SK-N-SH (cell line): ENCODE measurements around the gene MYBPC3. TPM values are rescaled to one million over a fixed set of nuclear protein-coding genes. Genes with fewer than 3 reads are reported as not detected.
A peak's percentile ranks its signal among the peaks of the same experiment; 100 is the strongest.

ENCODE experiments used
- CTCF ChIA-PET: fragments of 300-600, 350-600 bp; formaldehyde crosslinking; extraction: SDS; loops from one replicate; lab custom pipeline; 2021; lab: Yijun Ruan, JAX
- POLR2A ChIA-PET: fragments of 350-600 bp; sonication (Branson Sonifier 250); formaldehyde crosslinking; extraction: SDS; loops from one replicate; lab custom pipeline; 2020; ENCODE audit warnings: antibody characterized with exemption, inconsistent platforms; lab: Yijun Ruan, JAX
- DNase-seq: peaks from one replicate; pipeline ENCODE4 v3.0.0; 2012
- H2AFZ ChIP-seq: fragments of 200-600 bp; sonication (generic); 2 replicates; pipeline ENCODE4 v1.8.1; 2016; ENCODE audit warnings: antibody characterized with exemption, mild to moderate bottlenecking, low read depth
- H3F3A ChIP-seq: fragments of 200-600 bp; sonication (generic); replicated peaks from 2 replicates; pipeline ENCODE3; 2016; ENCODE audit warnings: antibody characterized with exemption, mild to moderate bottlenecking; ENCODE audit not compliant: insufficient read depth
- H3K27ac ChIP-seq, 2 experiments: fragments of 200-500 bp in 1 of 2; fragments of 200-600 bp in 1 of 2; sonication (Bioruptor generic) in 1 of 2; sonication (generic), shearing (Covaris generic) in 1 of 2; 2 replicates each; pipeline versions ENCODE4 v1.5.1 to v1.6.1; 2014 to 2016; ENCODE audit warnings: low read depth in 2 of 2, inconsistent platforms in 1 of 2, low read length in 1 of 2, mild to moderate bottlenecking in 1 of 2, mixed read lengths in 1 of 2
- H3K27me3 ChIP-seq: fragments of 200-600 bp; sonication (generic), shearing (Covaris generic); 2 replicates; pipeline ENCODE4 v1.6.1; 2016; ENCODE audit warnings: mixed run types; ENCODE audit not compliant: insufficient read depth
- H3K36me3 ChIP-seq, 2 experiments: fragments of 200-500 bp in 1 of 2; fragments of 200-600 bp in 1 of 2; sonication (Bioruptor generic) in 1 of 2; sonication (generic) in 1 of 2; replicated peaks in 1 of 2; 2 replicates each; pipeline versions ENCODE3 to v1.5.1; 2014 to 2016; ENCODE audit warnings: low read length in 1 of 2, mild to moderate bottlenecking in 1 of 2; ENCODE audit not compliant: insufficient read depth in 2 of 2, control insufficient read depth in 1 of 2
- H3K4me1 ChIP-seq, 2 experiments: fragments of 200-500 bp in 1 of 2; fragments of 200-600 bp in 1 of 2; sonication (Bioruptor generic) in 1 of 2; sonication (generic), shearing (Covaris generic) in 1 of 2; 2 replicates each; pipeline versions ENCODE4 v1.5.1 to v1.6.1; 2014 to 2016; ENCODE audit warnings: low read depth in 1 of 2, low read length in 1 of 2, mixed run types in 1 of 2; ENCODE audit not compliant: insufficient read depth in 2 of 2, control insufficient read depth in 1 of 2
- H3K4me2 ChIP-seq: fragments of 200-600 bp; sonication (generic), shearing (Covaris generic); 2 replicates; pipeline ENCODE4 v1.6.1; 2017; ENCODE audit warnings: mixed run types
- H3K4me3 ChIP-seq, 2 experiments: fragments of 200-500 bp in 1 of 2; fragments of 200-600 bp in 1 of 2; sonication (Bioruptor generic) in 1 of 2; sonication (generic), shearing (Covaris generic) in 1 of 2; 2 replicates each; pipeline versions ENCODE4 v1.5.1 to v1.8.1; 2014 to 2016; ENCODE audit warnings: low read depth in 2 of 2, inconsistent platforms in 1 of 2, low read length in 1 of 2, mild to moderate bottlenecking in 1 of 2, mixed read lengths in 1 of 2, moderate library complexity in 1 of 2
- H3K79me2 ChIP-seq: fragments of 200-600 bp; sonication (generic); 2 replicates; pipeline ENCODE4 v1.8.1; 2017; ENCODE audit warnings: mild to moderate bottlenecking; ENCODE audit not compliant: insufficient read depth
- H3K9ac ChIP-seq: fragments of 200-600 bp; sonication (generic); 2 replicates; pipeline ENCODE4 v1.6.1; 2017; ENCODE audit warnings: mixed run types
- H3K9me2 ChIP-seq: fragments of 200-600 bp; sonication (generic); 2 replicates; pipeline ENCODE4 v1.6.1; 2017; ENCODE audit warnings: mixed run types
- H3K9me3 ChIP-seq: fragments of 200-600 bp; sonication (generic); 2 replicates; pipeline ENCODE4 v1.6.1; 2017; ENCODE audit warnings: mixed run types, mild to moderate bottlenecking, moderate library complexity
- H4K20me1 ChIP-seq: fragments of 200-600 bp; sonication (generic); 2 replicates; pipeline ENCODE4 v1.6.1; 2017; ENCODE audit warnings: mild to moderate bottlenecking, mixed run types; ENCODE audit not compliant: insufficient read depth
- EP300 ChIP-seq, 2 experiments: IDR thresholded peaks; 2 replicates each; pipeline versions ENCODE4 v1.4.0 to v1.6.1; 2012; ENCODE audit warnings: borderline replicate concordance in 1 of 2, low read depth in 1 of 2, low read length in 1 of 2
- EZH2phosphoT487 ChIP-seq: fragments of 200-600 bp; sonication (generic); IDR thresholded peaks from 2 replicates; pipeline ENCODE4 v1.6.1; 2017; ENCODE audit warnings: low read depth, mixed run types, mild to moderate bottlenecking, antibody characterized with exemption, moderate library complexity, borderline replicate concordance
- FOXM1 ChIP-seq: IDR thresholded peaks from 2 replicates; pipeline ENCODE4 v1.4.0; 2012; ENCODE audit warnings: low read depth, mild to moderate bottlenecking
- MEF2A ChIP-seq: IDR thresholded peaks from 2 replicates; pipeline ENCODE4 v1.4.0; 2012; ENCODE audit warnings: low read depth, borderline replicate concordance
- MXI1 ChIP-seq: IDR thresholded peaks from 2 replicates; pipeline ENCODE4 v1.6.1; 2012; ENCODE audit warnings: mild to moderate bottlenecking, low read depth, low read length, improper control_type of control experiment
- NFIC ChIP-seq: IDR thresholded peaks from 2 replicates; pipeline ENCODE4 v1.4.0; 2012; ENCODE audit warnings: borderline replicate concordance
- NRF1 ChIP-seq: IDR thresholded peaks from 2 replicates; pipeline ENCODE4 v1.6.1; 2012; ENCODE audit warnings: low read depth, mild to moderate bottlenecking, low read length
- RAD21 ChIP-seq: IDR thresholded peaks from 2 replicates; pipeline ENCODE4 v1.6.1; 2012; ENCODE audit warnings: mild to moderate bottlenecking, low read length
- RXRA ChIP-seq: IDR thresholded peaks from 2 replicates; pipeline ENCODE4 v1.4.0; 2012; ENCODE audit warnings: low read depth, mild to moderate bottlenecking, borderline replicate concordance
- SIN3A ChIP-seq: IDR thresholded peaks from 2 replicates; pipeline ENCODE4 v1.6.1; 2012; ENCODE audit warnings: low read depth, mild to moderate bottlenecking, low read length, moderate library complexity, borderline replicate concordance
- TAF1 ChIP-seq: IDR thresholded peaks from 2 replicates; pipeline ENCODE4 v1.6.1; 2012; ENCODE audit warnings: low read depth, mild to moderate bottlenecking, low read length, moderate library complexity, borderline replicate concordance
- TCF12 ChIP-seq: IDR thresholded peaks from 2 replicates; pipeline ENCODE4 v1.4.0; 2012
- TEAD4 ChIP-seq: IDR thresholded peaks from 2 replicates; pipeline ENCODE4 v1.4.0; 2012; ENCODE audit warnings: mild to moderate bottlenecking, borderline replicate concordance; ENCODE audit not compliant: insufficient read depth
- YY1 ChIP-seq: IDR thresholded peaks from 2 replicates; pipeline ENCODE4 v1.4.0; 2012; ENCODE audit warnings: low read depth, mild to moderate bottlenecking
- WGBS: methylation state at CpG from one replicate; pipeline ENCODE4 v1.1.6; 2017; ENCODE audit warnings: low lambda C conversion rate; 5-methylcytosine and 5-hydroxymethylcytosine counted together
- polyA plus RNA-seq, 3 experiments: library from polyadenylated mRNA; depleted of rRNA; stranded (reverse); fragments of >200 nt; gene quantifications; 2 replicates each; pipeline ENCODE4 v1.2.3, GENCODE V29; 2012
- TF ChIP-seq, protein P1 (sequence below): IDR thresholded peaks from 2 replicates; pipeline ENCODE4 v1.4.0; 2012; ENCODE audit warnings: low read depth, borderline replicate concordance
- TF ChIP-seq, protein P2 (sequence below): fragments of 200-600 bp; sonication (generic); IDR thresholded peaks from 2 replicates; pipeline ENCODE4 v1.6.1; 2017; ENCODE audit warnings: antibody characterized with exemption, mild to moderate bottlenecking, moderate library complexity
- TF ChIP-seq, protein P3 (sequence below): IDR thresholded peaks from 2 replicates; pipeline ENCODE4 v1.4.0; 2012; ENCODE audit warnings: low read depth, borderline replicate concordance
- TF ChIP-seq, protein P4 (sequence below): fragments of 150-350 bp; IDR thresholded peaks from 2 replicates; pipeline ENCODE4 v1.6.1; 2016; ENCODE audit warnings: mild to moderate bottlenecking, low read depth, low read length
- TF ChIP-seq, protein P5 (sequence below): fragments of 150-350 bp; IDR thresholded peaks from 2 replicates; pipeline ENCODE4 v1.6.1; 2017; ENCODE audit warnings: antibody characterized with exemption, low read length, low read depth, borderline replicate concordance

MYBPC3 gene
- polyA plus RNA-seq, 1 of the 3 experiments (the other 2 are of a cell fraction), result not detected

DNA sequence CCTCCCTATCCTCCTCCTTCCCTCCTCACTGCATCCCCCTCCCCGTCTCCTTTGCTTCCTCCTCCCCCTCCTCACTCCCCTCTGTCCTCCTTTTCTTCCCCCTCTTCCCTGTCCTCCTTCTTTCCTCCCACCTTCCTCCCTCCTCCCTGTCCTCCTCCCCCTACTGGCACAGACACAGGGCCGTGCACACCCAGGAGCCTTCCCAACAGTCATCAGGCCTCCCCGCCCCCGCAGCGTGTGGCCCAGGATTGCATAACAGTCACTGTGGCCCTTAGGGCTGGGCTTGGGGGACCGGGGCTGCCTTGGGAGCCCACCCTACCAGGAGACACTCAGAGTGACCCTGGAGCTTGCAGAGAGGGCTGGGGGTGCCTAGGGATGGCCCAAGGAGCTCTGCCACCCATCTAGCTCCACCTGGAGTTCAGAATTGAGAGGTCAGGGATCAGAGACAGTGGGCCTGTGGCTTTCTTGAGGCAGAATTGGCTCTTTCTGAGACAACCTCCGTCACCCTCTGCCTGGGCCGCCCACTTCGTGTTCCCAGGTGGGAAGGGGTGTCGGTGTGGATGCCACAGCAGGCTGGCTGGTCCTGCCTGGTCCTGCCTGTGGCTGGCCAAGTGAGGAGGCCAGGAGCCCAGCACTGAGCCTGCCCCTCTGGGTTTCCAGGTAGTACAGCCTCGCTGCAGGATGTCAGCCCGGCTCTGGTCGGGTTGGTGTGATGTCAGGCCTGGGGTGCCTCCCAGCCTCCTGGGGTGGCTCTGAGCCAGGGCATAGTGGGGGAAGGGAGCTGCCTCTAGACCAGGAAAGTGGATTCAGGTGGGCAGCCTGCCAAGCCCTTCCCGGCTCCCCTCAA is 24.2 kb upstream of the MYBPC3 start:
- ChIA-PET CTCF (no interaction called here), POLR2A (no interaction called here)
- DNase-seq, result peak; percentile 27
- H4K20me1 ChIP-seq, result no peaks in the 10 kb centered on the region
- 71% methylated on average over 7 of the region's 14 CpGs for WGBS
- no peaks in the 10 kb centered on the region for H3K79me2 ChIP-seq
- H3K9me2 ChIP-seq, result no peaks in the 10 kb centered on the region
- H3K4me1 ChIP-seq, result peaks cover 0 to 4% of the 10 kb centered on the region in 2 experiments; a peak in 1 of 4 replicates
- H3K27me3 ChIP-seq, result no peaks in the 10 kb centered on the region
- no peak overlapping the region for H3K4me2 ChIP-seq
- no peaks in the 10 kb centered on the region for H3K36me3 ChIP-seq
- H2AFZ ChIP-seq, result no peak overlapping the region
- no peaks in the 10 kb centered on the region for H3K9me3 ChIP-seq
- H3K9ac ChIP-seq, result no peak overlapping the region
- no peak overlapping the region for H3K4me3 ChIP-seq
- no peak overlapping the region for H3K27ac ChIP-seq
- TF ChIP-seq, protein P1, sequence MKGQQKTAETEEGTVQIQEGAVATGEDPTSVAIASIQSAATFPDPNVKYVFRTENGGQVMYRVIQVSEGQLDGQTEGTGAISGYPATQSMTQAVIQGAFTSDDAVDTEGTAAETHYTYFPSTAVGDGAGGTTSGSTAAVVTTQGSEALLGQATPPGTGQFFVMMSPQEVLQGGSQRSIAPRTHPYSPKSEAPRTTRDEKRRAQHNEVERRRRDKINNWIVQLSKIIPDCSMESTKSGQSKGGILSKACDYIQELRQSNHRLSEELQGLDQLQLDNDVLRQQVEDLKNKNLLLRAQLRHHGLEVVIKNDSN, result no peak
- TF ChIP-seq NFIC (no peak), FOXM1 (no peak), YY1 (no peak), TCF12 (no peak), NRF1 (no peak), RAD21 (no peak), SIN3A (no peak), TEAD4 (no peak), EZH2phosphoT487 (no peak), RXRA (no peak), MXI1 (no peak), EP300 (IDR thresholded peaks at IDR 0.05; ENCODE audit: borderline replicate concordance in 1 of 2, low read depth in 1 of 2, low read length in 1 of 2) (no peak), TAF1 (no peak), MEF2A (no peak)
- TF ChIP-seq, protein P2, sequence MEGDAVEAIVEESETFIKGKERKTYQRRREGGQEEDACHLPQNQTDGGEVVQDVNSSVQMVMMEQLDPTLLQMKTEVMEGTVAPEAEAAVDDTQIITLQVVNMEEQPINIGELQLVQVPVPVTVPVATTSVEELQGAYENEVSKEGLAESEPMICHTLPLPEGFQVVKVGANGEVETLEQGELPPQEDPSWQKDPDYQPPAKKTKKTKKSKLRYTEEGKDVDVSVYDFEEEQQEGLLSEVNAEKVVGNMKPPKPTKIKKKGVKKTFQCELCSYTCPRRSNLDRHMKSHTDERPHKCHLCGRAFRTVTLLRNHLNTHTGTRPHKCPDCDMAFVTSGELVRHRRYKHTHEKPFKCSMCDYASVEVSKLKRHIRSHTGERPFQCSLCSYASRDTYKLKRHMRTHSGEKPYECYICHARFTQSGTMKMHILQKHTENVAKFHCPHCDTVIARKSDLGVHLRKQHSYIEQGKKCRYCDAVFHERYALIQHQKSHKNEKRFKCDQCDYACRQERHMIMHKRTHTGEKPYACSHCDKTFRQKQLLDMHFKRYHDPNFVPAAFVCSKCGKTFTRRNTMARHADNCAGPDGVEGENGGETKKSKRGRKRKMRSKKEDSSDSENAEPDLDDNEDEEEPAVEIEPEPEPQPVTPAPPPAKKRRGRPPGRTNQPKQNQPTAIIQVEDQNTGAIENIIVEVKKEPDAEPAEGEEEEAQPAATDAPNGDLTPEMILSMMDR, result no peak
- TF ChIP-seq, protein P3, sequence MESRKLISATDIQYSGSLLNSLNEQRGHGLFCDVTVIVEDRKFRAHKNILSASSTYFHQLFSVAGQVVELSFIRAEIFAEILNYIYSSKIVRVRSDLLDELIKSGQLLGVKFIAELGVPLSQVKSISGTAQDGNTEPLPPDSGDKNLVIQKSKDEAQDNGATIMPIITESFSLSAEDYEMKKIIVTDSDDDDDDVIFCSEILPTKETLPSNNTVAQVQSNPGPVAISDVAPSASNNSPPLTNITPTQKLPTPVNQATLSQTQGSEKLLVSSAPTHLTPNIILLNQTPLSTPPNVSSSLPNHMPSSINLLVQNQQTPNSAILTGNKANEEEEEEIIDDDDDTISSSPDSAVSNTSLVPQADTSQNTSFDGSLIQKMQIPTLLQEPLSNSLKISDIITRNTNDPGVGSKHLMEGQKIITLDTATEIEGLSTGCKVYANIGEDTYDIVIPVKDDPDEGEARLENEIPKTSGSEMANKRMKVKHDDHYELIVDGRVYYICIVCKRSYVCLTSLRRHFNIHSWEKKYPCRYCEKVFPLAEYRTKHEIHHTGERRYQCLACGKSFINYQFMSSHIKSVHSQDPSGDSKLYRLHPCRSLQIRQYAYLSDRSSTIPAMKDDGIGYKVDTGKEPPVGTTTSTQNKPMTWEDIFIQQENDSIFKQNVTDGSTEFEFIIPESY, result no peak
- TF ChIP-seq, protein P4, sequence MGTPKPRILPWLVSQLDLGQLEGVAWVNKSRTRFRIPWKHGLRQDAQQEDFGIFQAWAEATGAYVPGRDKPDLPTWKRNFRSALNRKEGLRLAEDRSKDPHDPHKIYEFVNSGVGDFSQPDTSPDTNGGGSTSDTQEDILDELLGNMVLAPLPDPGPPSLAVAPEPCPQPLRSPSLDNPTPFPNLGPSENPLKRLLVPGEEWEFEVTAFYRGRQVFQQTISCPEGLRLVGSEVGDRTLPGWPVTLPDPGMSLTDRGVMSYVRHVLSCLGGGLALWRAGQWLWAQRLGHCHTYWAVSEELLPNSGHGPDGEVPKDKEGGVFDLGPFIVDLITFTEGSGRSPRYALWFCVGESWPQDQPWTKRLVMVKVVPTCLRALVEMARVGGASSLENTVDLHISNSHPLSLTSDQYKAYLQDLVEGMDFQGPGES, result no peak
- TF ChIP-seq, protein P5, sequence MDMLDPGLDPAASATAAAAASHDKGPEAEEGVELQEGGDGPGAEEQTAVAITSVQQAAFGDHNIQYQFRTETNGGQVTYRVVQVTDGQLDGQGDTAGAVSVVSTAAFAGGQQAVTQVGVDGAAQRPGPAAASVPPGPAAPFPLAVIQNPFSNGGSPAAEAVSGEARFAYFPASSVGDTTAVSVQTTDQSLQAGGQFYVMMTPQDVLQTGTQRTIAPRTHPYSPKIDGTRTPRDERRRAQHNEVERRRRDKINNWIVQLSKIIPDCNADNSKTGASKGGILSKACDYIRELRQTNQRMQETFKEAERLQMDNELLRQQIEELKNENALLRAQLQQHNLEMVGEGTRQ, result no peak
- H3F3A ChIP-seq, result no peaks in the 10 kb centered on the region
